Measurements from ENCODE around the gene WTAP.
"Not testable (repeated sequence)": the region's sequence is repeated elsewhere in the genome, so short reads cannot be mapped to it uniquely, and the experiment has no call there.

Gene WTAP

GRCh38 chr6:159788753-159789376 is 61.6 kb downstream of the WTAP start:
- Mint-ChIP-seq H3K9me3 (no peaks in the 10 kb centered on the region), H3K27ac (peak overlapping the region; percentile 83), H3K4me3 (peak overlapping the region; percentile 99), H3K27me3 (ENCODE audit: low read depth, poor library complexity) (no peaks in the 10 kb centered on the region), H3K36me3 (ENCODE audit: low read depth) (peaks cover 62% of the 10 kb centered on the region), H3K4me1 (peaks cover 48% of the 10 kb centered on the region)
- peak; percentile 60 for DNase-seq
- no peak for TF ChIP-seq CTCF (IDR thresholded peaks at IDR 0.05)

DNA sequence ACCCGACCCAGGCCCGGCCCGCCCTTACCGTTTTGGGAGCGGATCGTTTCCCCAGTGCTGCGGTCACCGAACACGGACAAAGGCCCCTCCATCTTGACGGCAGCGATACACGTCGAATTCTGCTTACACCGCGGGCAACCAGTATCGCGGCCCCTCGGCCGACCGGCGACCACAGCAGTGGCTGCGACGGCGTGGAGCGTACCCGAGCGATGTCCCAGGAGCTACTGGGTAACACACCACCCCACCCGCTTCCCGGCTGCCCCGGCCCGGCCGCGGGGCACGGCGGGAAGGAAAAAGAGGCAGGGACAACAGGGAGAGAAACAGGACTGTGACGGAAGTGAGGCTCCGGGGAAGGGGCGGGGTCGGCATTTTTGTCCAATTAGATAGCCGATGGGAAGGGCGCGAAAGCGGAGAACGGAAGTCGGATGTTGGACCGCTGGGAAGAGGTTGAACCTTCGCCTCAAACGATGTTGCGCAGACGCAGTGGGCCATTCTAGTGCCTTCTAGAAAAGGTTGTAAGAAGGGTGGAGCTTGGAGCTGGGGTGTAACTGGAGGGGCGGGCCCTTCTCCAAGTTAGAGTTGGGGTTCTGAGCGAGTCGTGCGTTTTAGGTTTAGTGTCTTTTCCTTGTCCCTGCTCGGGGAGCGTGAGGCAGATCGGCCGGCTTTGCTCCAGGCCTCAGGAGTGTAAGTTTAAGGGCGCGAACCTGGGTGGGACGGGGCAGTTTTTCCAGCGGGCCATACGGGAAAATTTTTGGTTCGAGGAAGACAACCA is 62.3 kb downstream of the WTAP start, which contains the start of gene TCP1:
TSS of gene TCP1 (minus strand) at position 226 of the 772 bp plus-strand sequence. CDS start at position 92, 134 bp downstream.
- no peak for TF ChIP-seq CTCF (IDR thresholded peaks at IDR 0.05)
- H3K27ac Mint-ChIP-seq = peak within 1 kb of the TSS; percentile 100
- no peaks in the 10 kb centered on the region for H3K9me3 Mint-ChIP-seq
- DNase-seq = peak; percentile 98
- peak within 1 kb of the TSS; percentile 99 for H3K4me3 Mint-ChIP-seq
- H3K36me3 Mint-ChIP-seq (ENCODE audit: low read depth) = peaks cover 64% of the 10 kb centered on the region
- H3K27me3 Mint-ChIP-seq (ENCODE audit: low read depth, poor library complexity) = no peaks in the 10 kb centered on the region
- peaks cover 55% of the 10 kb centered on the region for H3K4me1 Mint-ChIP-seq

- peak within 1 kb of the TSS; percentile 100 for H3K27ac Mint-ChIP-seq
Observed at GRCh38 chr6:159790149-159790955, 63.0 kb downstream of the WTAP start, which contains the start of gene MRPL18. Gene MRPL18, plus strand, starts transcription at chr6:159790467. Its CDS starts 121 bp downstream, at chr6:159790588.

DNA sequence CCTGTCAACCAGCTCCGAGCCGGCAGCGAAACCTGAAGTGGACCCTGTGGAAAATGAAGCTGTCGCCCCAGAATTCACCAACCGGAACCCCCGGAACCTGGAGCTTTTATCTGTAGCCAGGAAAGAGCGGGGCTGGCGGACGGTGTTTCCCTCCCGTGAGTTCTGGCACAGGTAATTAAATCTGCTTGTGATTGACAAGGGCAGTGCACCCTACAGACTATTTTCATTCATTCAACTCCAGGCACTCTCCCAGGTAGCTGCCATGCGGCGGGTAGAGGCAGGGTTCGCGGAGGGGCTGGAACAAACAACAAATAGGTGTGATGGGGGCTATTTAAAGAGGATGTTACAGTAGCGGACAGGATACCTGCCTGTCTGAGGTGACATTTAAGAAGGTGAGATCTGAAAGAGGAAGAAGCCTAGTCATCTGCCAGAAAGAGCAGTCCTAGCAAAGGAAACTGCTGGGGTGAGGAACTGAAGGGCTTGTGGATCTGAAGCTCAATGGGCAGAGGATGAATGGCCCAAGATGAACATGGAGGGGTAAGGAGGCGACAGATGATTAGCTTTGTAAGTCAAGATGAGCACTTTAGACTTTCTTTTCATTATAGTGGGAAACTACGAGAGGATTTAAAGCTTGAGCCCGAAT is 63.8 kb downstream of the WTAP start:
- Mint-ChIP-seq H3K27ac (peak overlapping the region; percentile 100), H3K4me1 (peaks cover 56% of the 10 kb centered on the region)

More at GRCh38 chr6:159790149-159790955, 63.0 kb downstream of the WTAP start, which contains the start of gene MRPL18:
- peak within 1 kb of the TSS; percentile 99 for H3K4me3 Mint-ChIP-seq
- H3K9me3 Mint-ChIP-seq = no peaks in the 10 kb centered on the region
- peaks cover 59% of the 10 kb centered on the region for H3K36me3 Mint-ChIP-seq (ENCODE audit: low read depth)
- peaks cover 56% of the 10 kb centered on the region for H3K4me1 Mint-ChIP-seq
- no peak for TF ChIP-seq CTCF (IDR thresholded peaks at IDR 0.05)
- no peaks in the 10 kb centered on the region for H3K27me3 Mint-ChIP-seq (ENCODE audit: low read depth, poor library complexity)
- DNase-seq = peak; percentile 86

DNA sequence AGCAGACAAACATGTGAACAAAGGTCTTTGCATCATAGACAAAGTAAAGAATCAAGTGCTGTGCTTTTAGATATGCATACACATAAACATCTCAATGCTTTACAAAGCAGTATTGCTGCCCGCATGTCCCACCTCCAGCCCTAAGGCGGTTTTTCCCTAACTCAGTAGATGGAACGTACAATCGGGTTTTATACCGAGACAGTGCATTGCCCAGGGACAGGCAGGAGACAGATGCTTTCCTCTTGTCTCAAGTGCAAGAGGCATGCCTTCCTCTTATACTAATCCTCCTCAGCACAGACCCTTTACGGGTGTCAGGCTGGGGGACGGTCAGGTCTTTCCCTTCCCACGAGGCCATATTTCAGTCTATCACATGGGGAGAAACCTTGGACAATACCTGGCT is 67.7 kb downstream of the WTAP start:
- peaks cover 35% of the 10 kb centered on the region for H3K4me1 Mint-ChIP-seq
- not testable (repeated sequence) for H3K9me3 Mint-ChIP-seq; H3K27ac Mint-ChIP-seq; H3K4me3 Mint-ChIP-seq; DNase-seq; H3K27me3 Mint-ChIP-seq (ENCODE audit: low read depth, poor library complexity)
- peaks cover 57% of the 10 kb centered on the region for H3K36me3 Mint-ChIP-seq (ENCODE audit: low read depth)

More for the DNA sequence above, 63.8 kb downstream of the WTAP start:
- no peak for DNase-seq
- no peaks in the 10 kb centered on the region for H3K9me3 Mint-ChIP-seq
- peak overlapping the region; percentile 99 for H3K4me3 Mint-ChIP-seq
- H3K27me3 Mint-ChIP-seq (ENCODE audit: low read depth, poor library complexity) = no peaks in the 10 kb centered on the region
- H3K36me3 Mint-ChIP-seq (ENCODE audit: low read depth) = peaks cover 54% of the 10 kb centered on the region
- no peak for TF ChIP-seq CTCF (IDR thresholded peaks at IDR 0.05)

Data from nephron progenitor cell (in vitro differentiated cells).